CD4-positive, alpha-beta memory T cell (primary cell): ENCODE data around the gene B4GALNT4. TPM values are rescaled to one million over a fixed set of nuclear protein-coding genes. Genes with fewer than 3 reads are reported as not detected.

Experiments used
- CTCF ChIA-PET: fragments of 350-600 bp; sonication (Branson Sonifier 250); formaldehyde crosslinking; loops from one replicate; lab custom pipeline; 2021; ENCODE audit warnings: inconsistent platforms; ENCODE audit not compliant: partially characterized antibody; lab: Charles Lee
- POLR2A ChIA-PET: fragments of 350-600 bp; sonication (Branson Sonifier 250); formaldehyde crosslinking; loops from one replicate; lab custom pipeline; 2021; ENCODE audit not compliant: partially characterized antibody; lab: Charles Lee
- DNase-seq, 5 donors: peaks; one replicate each; pipeline versions ENCODE4 v3.0.0 to v3.0.0-alpha.2; 2020 to 2022; ENCODE audit warnings: mixed read lengths in 1 of 5
- H3K27ac ChIP-seq: one replicate; pipeline ENCODE4 v1.7.0; 2013; ENCODE audit warnings: low read depth, low read length
- H3K27me3 ChIP-seq: 2 replicates; pipeline ENCODE4 v1.7.0; 2013; ENCODE audit warnings: mild to moderate bottlenecking, low read length, moderate library complexity; ENCODE audit not compliant: insufficient read depth
- H3K36me3 ChIP-seq: 2 replicates; pipeline ENCODE4 v1.7.0; 2013; ENCODE audit warnings: mild to moderate bottlenecking, low read length, moderate library complexity; ENCODE audit not compliant: insufficient read depth
- H3K4me1 ChIP-seq: 2 replicates; pipeline ENCODE4 v1.7.0; 2013; ENCODE audit warnings: mild to moderate bottlenecking, low read length, moderate library complexity; ENCODE audit not compliant: insufficient read depth
- H3K4me3 ChIP-seq, 2 donors: one replicate each; pipeline ENCODE4 v1.7.0; 2013; ENCODE audit warnings: low read length in 2 of 2, mild to moderate bottlenecking in 1 of 2
- H3K9me3 ChIP-seq, 2 donors: one replicate each; pipeline ENCODE4 v1.7.0; 2013; ENCODE audit warnings: low read length in 2 of 2, control low read depth in 1 of 2; ENCODE audit not compliant: control insufficient read depth in 1 of 2
- H3K27ac Mint-ChIP-seq, 7 donors: one replicate each; pipeline ENCODE4 v1.8.0; 2020 to 2021; ENCODE audit warnings: mixed read lengths in 7 of 7, mild to moderate bottlenecking in 6 of 7, inconsistent platforms in 3 of 7, moderate library complexity in 3 of 7
- H3K27me3 Mint-ChIP-seq, 2 donors: one replicate each; pipeline ENCODE4 v1.8.0; 2020 to 2021; ENCODE audit warnings: mixed read lengths in 2 of 2
- H3K36me3 Mint-ChIP-seq, 2 donors: one replicate each; pipeline ENCODE4 v1.8.0; 2020 to 2021; ENCODE audit warnings: mixed read lengths in 2 of 2, inconsistent platforms in 1 of 2, mild to moderate bottlenecking in 1 of 2
- H3K4me1 Mint-ChIP-seq, 4 donors: one replicate each; pipeline ENCODE4 v1.8.0; 2020 to 2021; ENCODE audit warnings: mixed read lengths in 4 of 4, mild to moderate bottlenecking in 1 of 4
- H3K4me3 Mint-ChIP-seq, 8 donors: one replicate each; pipeline ENCODE4 v1.8.0; 2020 to 2021; ENCODE audit warnings: mixed read lengths in 8 of 8, mild to moderate bottlenecking in 7 of 8, moderate library complexity in 6 of 8, inconsistent platforms in 3 of 8
- H3K9me3 Mint-ChIP-seq, 8 donors: one replicate each; pipeline ENCODE4 v1.8.0; 2020 to 2021; ENCODE audit warnings: mixed read lengths in 8 of 8, mild to moderate bottlenecking in 5 of 8, inconsistent platforms in 3 of 8, moderate library complexity in 1 of 8
- intact Hi-C: fragments of 100-400 bp; cut with micrococcal nuclease; formaldehyde crosslinking; loops from one replicate; pipeline ENCODE4 v1.15.1; 2023
- polyA plus RNA-seq, 2 donors: library from polyadenylated mRNA; unstranded; fragments of 300-500 nt; fragmentation: Illumina TruSeq; gene quantifications; one replicate each; pipeline ENCODE4 v1.2.3, GENCODE V29; 2021
- total RNA-seq, 2 experiments: library from RNA; stranded (reverse); gene quantifications; one replicate each; pipeline ENCODE4 v1.2.3, GENCODE V29; 2021

Gene B4GALNT4
- total and polyA plus RNA-seq, 4 experiments from 2014 or later = 2.2 to 2.4 TPM; not detected in 2

GRCh38 chr11:371051-371450, 1.8 kb downstream of the B4GALNT4 start:
- peak overlapping the region in 2 of 7 donors; percentile 29 to 64 for H3K27ac Mint-ChIP-seq
- Histone ChIP-seq H3K36me3 (no peaks in the 10 kb centered on the region), H3K4me1 (peaks cover 12% of the 10 kb centered on the region), H3K27ac (no peak overlapping the region), H3K9me3 (no peaks in the 10 kb centered on the region), H3K4me3 (no peak overlapping the region), H3K27me3 (peaks cover 22% of the 10 kb centered on the region)
- peaks cover 5 to 22% (median 11%) of the 10 kb centered on the region in 4 donors for H3K4me1 Mint-ChIP-seq
- peaks cover 0 to 1% (median 0%) of the 10 kb centered on the region in 8 donors for H3K9me3 Mint-ChIP-seq
- CTCF ChIA-PET = interaction anchor here (0.9 kb wide), 1 partner anchor 9 kb away, joined by 3 read pairs; no protein-coding TSS in a partner anchor
- no peak for DNase-seq
- peaks cover 17 to 25% of the 10 kb centered on the region in 2 donors for H3K27me3 Mint-ChIP-seq
- POLR2A ChIA-PET = interaction anchor here (1.2 kb wide), 1 partner anchor 46 kb away, joined by 3 read pairs; no protein-coding TSS in a partner anchor
- intact Hi-C loops = no loop called here
- peaks cover 0 to 5% of the 10 kb centered on the region in 2 donors for H3K36me3 Mint-ChIP-seq
- H3K4me3 Mint-ChIP-seq = peak overlapping the region in 3 of 8 donors; percentile 21 to 77 (median 36)

GRCh38 chr11:371716-372590, 2.7 kb downstream of the B4GALNT4 start:
- peaks cover 16% of the 10 kb centered on the region for H3K27me3 ChIP-seq
- ChIA-PET POLR2A (interaction anchor here (1.2 kb wide), 1 partner anchor 45 kb away, joined by 3 read pairs; no protein-coding TSS in a partner anchor), CTCF (interaction anchor here (0.9 kb wide), 1 partner anchor 10 kb away, joined by 3 read pairs; no protein-coding TSS in a partner anchor)
- peaks cover 12% of the 10 kb centered on the region for H3K4me1 ChIP-seq
- Mint-ChIP-seq H3K27ac (peak overlapping the region in 3 of 7 donors; percentile 13 to 63 (median 29)), H3K4me1 (peaks cover 5 to 22% (median 11%) of the 10 kb centered on the region in 4 donors), H3K36me3 (peaks cover 0 to 5% of the 10 kb centered on the region in 2 donors), H3K4me3 (no peak overlapping the region), H3K27me3 (peaks cover 12 to 19% of the 10 kb centered on the region in 2 donors), H3K9me3 (peaks cover 0 to 1% (median 0%) of the 10 kb centered on the region in 8 donors)
- H3K27ac ChIP-seq = no peak overlapping the region
- intact Hi-C loops = no loop called here
- no peaks in the 10 kb centered on the region for H3K9me3 ChIP-seq
- DNase-seq = no peak
- H3K4me3 ChIP-seq = no peak overlapping the region
- no peaks in the 10 kb centered on the region for H3K36me3 ChIP-seq

- ChIA-PET CTCF (no interaction called here), POLR2A (no interaction called here)
- H3K9me3 ChIP-seq = no peaks in the 10 kb centered on the region
- intact Hi-C loops = no loop called here
- peaks cover 6% of the 10 kb centered on the region for H3K27me3 ChIP-seq
- no peak overlapping the region for H3K4me3 Mint-ChIP-seq
- no peak overlapping the region for H3K4me3 ChIP-seq
- peaks cover 4 to 13% (median 8%) of the 10 kb centered on the region in 4 donors for H3K4me1 Mint-ChIP-seq
- no peaks in the 10 kb centered on the region for H3K36me3 Mint-ChIP-seq
- peaks cover 0 to 1% (median 0%) of the 10 kb centered on the region in 8 donors for H3K9me3 Mint-ChIP-seq
- H3K27ac Mint-ChIP-seq = no peak overlapping the region
- H3K27ac ChIP-seq = no peak overlapping the region
- DNase-seq = peak in 1 of 5 donors; percentile 23
- H3K27me3 Mint-ChIP-seq = peaks cover 3 to 9% of the 10 kb centered on the region in 2 donors
- peaks cover 11% of the 10 kb centered on the region for H3K4me1 ChIP-seq
- no peaks in the 10 kb centered on the region for H3K36me3 ChIP-seq
These were observed 3.8 kb downstream of the B4GALNT4 start for GRCh38 chr11:372809-373715.

- POLR2A ChIA-PET = no interaction called here
- H3K9me3 ChIP-seq = no peaks in the 10 kb centered on the region
- no peaks in the 10 kb centered on the region for H3K27me3 ChIP-seq
- H3K9me3 Mint-ChIP-seq = no peaks in the 10 kb centered on the region
- H3K36me3 ChIP-seq = no peaks in the 10 kb centered on the region
- no peak overlapping the region for H3K4me3 Mint-ChIP-seq
- DNase-seq = peak in 1 of 5 donors; percentile 40
- H3K4me3 ChIP-seq = no peak overlapping the region
- CTCF ChIA-PET = no interaction called here
- peaks cover 4% of the 10 kb centered on the region for H3K4me1 ChIP-seq
- H3K4me1 Mint-ChIP-seq = peaks cover 0 to 7% (median 3%) of the 10 kb centered on the region in 4 donors
- H3K27me3 Mint-ChIP-seq = peaks cover 0 to 7% of the 10 kb centered on the region in 2 donors
- no peak overlapping the region for H3K27ac ChIP-seq
- intact Hi-C loops = no loop called here
- no peaks in the 10 kb centered on the region for H3K36me3 Mint-ChIP-seq
- H3K27ac Mint-ChIP-seq = peak overlapping the region in 3 of 7 donors; percentile 50 to 72 (median 68)
These were observed 4.6 kb downstream of the B4GALNT4 start for GRCh38 chr11:373716-374551.

- peaks cover under 1% of the 10 kb centered on the region for H3K4me1 ChIP-seq
- POLR2A ChIA-PET = no interaction called here
- CTCF ChIA-PET = no interaction called here
- peaks cover 0 to 5% (median 2%) of the 10 kb centered on the region in 4 donors for H3K4me1 Mint-ChIP-seq
- H3K27me3 ChIP-seq = no peaks in the 10 kb centered on the region
- intact Hi-C loops = no loop called here
- H3K4me3 Mint-ChIP-seq = no peak overlapping the region
- no peaks in the 10 kb centered on the region for H3K36me3 Mint-ChIP-seq
- H3K9me3 Mint-ChIP-seq = no peaks in the 10 kb centered on the region
- H3K27me3 Mint-ChIP-seq = peaks cover 0 to 6% of the 10 kb centered on the region in 2 donors
- peak overlapping the region in 1 of 7 donors; percentile 61 for H3K27ac Mint-ChIP-seq
- no peak overlapping the region for H3K27ac ChIP-seq
- no peaks in the 10 kb centered on the region for H3K9me3 ChIP-seq
- H3K36me3 ChIP-seq = no peaks in the 10 kb centered on the region
- peak in 1 of 5 donors; percentile 31 for DNase-seq
- H3K4me3 ChIP-seq = no peak overlapping the region
These were observed 6.0 kb downstream of the B4GALNT4 start for GRCh38 chr11:375065-376025.
